GM18511 (cell line): Measurements from ENCODE around the gene TSPY2.
"Not testable (repeated sequence)": the region's sequence is repeated elsewhere in the genome, so short reads cannot be mapped to it uniquely, and the experiment has no call there.

Experiments
- ATAC-seq: cut with Tn5 transposase; IDR thresholded peaks from one replicate; pipeline ENCODE4 v1.9.1; 2021; ENCODE audit warnings: mild to moderate bottlenecking, moderate library complexity; ENCODE audit not compliant: unreplicated experiment

TSPY2 gene

GRCh38 chrY:6245923-6246322 lies at the start of gene TSPY2:
TSS of gene TSPY2 (plus strand) at chrY:6246223. CDS start at chrY:6246269, 46 bp downstream.
- ATAC-seq = not testable (repeated sequence)

DNA sequence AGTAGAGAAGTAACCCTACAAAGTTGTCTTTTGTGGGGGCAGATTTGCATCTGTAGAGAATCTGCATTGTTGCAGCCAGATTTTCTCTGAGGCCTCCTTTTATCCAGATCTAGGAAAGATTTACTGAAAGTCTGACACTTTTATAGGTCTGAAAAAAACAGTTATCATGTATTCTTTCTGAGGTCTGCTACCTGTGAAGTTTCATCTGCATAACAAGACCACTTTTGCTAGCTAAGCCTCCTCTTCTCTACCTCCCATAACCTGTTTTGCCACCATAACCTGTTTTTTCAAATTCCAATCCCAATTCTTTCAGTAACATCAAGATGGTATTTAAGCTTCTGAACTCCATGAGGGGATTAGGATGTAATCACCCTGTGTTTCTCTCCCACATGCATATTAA lies 36.5 kb upstream of the TSPY2 start:
- ATAC-seq = not testable (repeated sequence)

GRCh38 chrY:6217045-6217444 lies 29.0 kb upstream of the TSPY2 start:
- not testable (repeated sequence) for ATAC-seq

DNA sequence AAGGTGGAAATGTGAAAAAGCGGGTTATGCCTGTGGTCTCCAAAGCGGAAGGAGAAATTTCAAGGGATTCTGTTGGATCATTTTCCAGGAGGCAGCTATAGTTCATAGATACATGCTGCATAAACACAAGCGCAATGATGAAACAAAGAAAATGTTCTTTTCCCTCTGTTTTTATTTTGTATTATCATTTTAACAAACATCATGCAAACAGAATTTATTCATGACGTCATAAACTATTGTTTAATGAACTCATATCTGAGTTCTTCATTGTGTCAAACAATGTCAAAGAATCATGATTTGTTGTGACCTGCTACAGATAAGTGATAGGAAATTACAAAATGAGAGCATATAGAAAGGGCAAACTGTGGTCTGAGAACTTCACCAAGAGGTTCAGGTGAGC lies 23.8 kb downstream of the TSPY2 start:
- not testable (repeated sequence) for ATAC-seq
